H9 (cell line): ENCODE data around the gene GEMIN4. TPM values are rescaled to one million over a fixed set of nuclear protein-coding genes. Genes with fewer than 3 reads are reported as not detected.

ENCODE experiments used
- DNase-seq: peaks from one replicate; pipeline ENCODE4 v3.0.0-alpha.2; 2017
- H2AFZ ChIP-seq: one replicate; pipeline ENCODE4 v1.6.1; 2013; ENCODE audit warnings: mild to moderate bottlenecking, low read length, control low read depth, moderate library complexity
- H2AK5ac ChIP-seq: 2 replicates; pipeline ENCODE4 v1.6.1; 2013; ENCODE audit warnings: low read length, control low read depth, mixed read lengths; ENCODE audit not compliant: insufficient read length
- H2BK120ac ChIP-seq: one replicate; pipeline ENCODE4 v1.6.1; 2013; ENCODE audit warnings: low read depth, mild to moderate bottlenecking, low read length, control low read depth, inconsistent platforms; ENCODE audit not compliant: poor library complexity, severe bottlenecking
- H2BK12ac ChIP-seq: 2 replicates; pipeline ENCODE4 v1.6.1; 2013; ENCODE audit warnings: low read length, control low read depth, mixed read lengths, low read depth; ENCODE audit not compliant: insufficient read length
- H2BK15ac ChIP-seq: 2 replicates; pipeline ENCODE4 v1.6.1; 2013; ENCODE audit warnings: low read depth, low read length, control low read depth
- H2BK20ac ChIP-seq: one replicate; pipeline ENCODE4 v1.6.1; 2013; ENCODE audit warnings: low read depth, mild to moderate bottlenecking, low read length, control low read depth, inconsistent platforms; ENCODE audit not compliant: poor library complexity, severe bottlenecking
- H2BK5ac ChIP-seq: 2 replicates; pipeline ENCODE4 v1.6.1; 2013; ENCODE audit warnings: low read length, control low read depth, mixed read lengths; ENCODE audit not compliant: insufficient read length
- H3K14ac ChIP-seq: 2 replicates; pipeline ENCODE4 v1.6.1; 2013; ENCODE audit warnings: low read length, control low read depth; ENCODE audit not compliant: insufficient read depth
- H3K18ac ChIP-seq: 2 replicates; pipeline ENCODE4 v1.6.1; 2013; ENCODE audit warnings: low read depth, mild to moderate bottlenecking, mixed read lengths, low read length, control low read depth; ENCODE audit not compliant: insufficient read length
- H3K23ac ChIP-seq: 2 replicates; pipeline ENCODE4 v1.6.1; 2013; ENCODE audit warnings: low read length, control low read depth, mixed read lengths, low read depth; ENCODE audit not compliant: insufficient read length
- H3K23me2 ChIP-seq: 2 replicates; pipeline ENCODE4 v1.6.1; 2013; ENCODE audit warnings: low read depth, mild to moderate bottlenecking, mixed read lengths, low read length, control low read depth; ENCODE audit not compliant: insufficient read length, poor library complexity, severe bottlenecking
- H3K27ac ChIP-seq: 2 replicates; pipeline ENCODE4 v1.5.1; 2013; ENCODE audit warnings: low read length, control low read depth, mixed read lengths, low read depth; ENCODE audit not compliant: insufficient read length
- H3K27me3 ChIP-seq: 2 replicates; pipeline ENCODE4 v1.6.1; 2013; ENCODE audit warnings: low read length, control low read depth, inconsistent platforms; ENCODE audit not compliant: insufficient read depth
- H3K4ac ChIP-seq: 2 replicates; pipeline ENCODE4 v1.6.1; 2013; ENCODE audit warnings: low read depth, mild to moderate bottlenecking, control low read depth, inconsistent platforms, low read length, moderate library complexity
- H3K4me1 ChIP-seq: 2 replicates; pipeline ENCODE4 v1.6.1; 2013; ENCODE audit warnings: low read length, control low read depth, inconsistent platforms; ENCODE audit not compliant: insufficient read depth
- H3K4me2 ChIP-seq: 2 replicates; pipeline ENCODE4 v1.6.1; 2013; ENCODE audit warnings: low read length, control low read depth, mixed read lengths; ENCODE audit not compliant: insufficient read length, insufficient read depth
- H3K56ac ChIP-seq: 2 replicates; pipeline ENCODE4 v1.6.1; 2013; ENCODE audit warnings: low read depth, mild to moderate bottlenecking, mixed read lengths, low read length, control low read depth; ENCODE audit not compliant: insufficient read length
- H3K79me1 ChIP-seq: 2 replicates; pipeline ENCODE4 v1.6.1; 2013; ENCODE audit warnings: low read depth, mild to moderate bottlenecking, moderate library complexity, low read length, control low read depth, inconsistent platforms; ENCODE audit not compliant: insufficient read depth, poor library complexity, severe bottlenecking
- H3K79me2 ChIP-seq: 2 replicates; pipeline ENCODE4 v1.6.1; 2013; ENCODE audit warnings: low read length, control low read depth, inconsistent platforms; ENCODE audit not compliant: insufficient read depth
- H3K9ac ChIP-seq: 2 replicates; pipeline ENCODE4 v1.6.1; 2013; ENCODE audit warnings: low read length, control low read depth, mixed read lengths; ENCODE audit not compliant: insufficient read length; ENCODE audit errors: extremely low read depth
- H3K9me3 ChIP-seq: one replicate; pipeline ENCODE4 v1.6.1; 2013; ENCODE audit warnings: low read depth, low read length, inconsistent platforms; ENCODE audit not compliant: control insufficient read depth
- H3T11ph ChIP-seq: one replicate; pipeline ENCODE4 v1.6.1; 2013; ENCODE audit warnings: mild to moderate bottlenecking, low read length, control low read depth, inconsistent platforms
- H4K20me1 ChIP-seq: one replicate; pipeline ENCODE4 v1.6.1; 2013; ENCODE audit not compliant: control insufficient read depth, insufficient read length, insufficient read depth
- H4K5ac ChIP-seq: 2 replicates; pipeline ENCODE4 v1.6.1; 2013; ENCODE audit warnings: low read depth, mild to moderate bottlenecking, mixed read lengths, low read length, control low read depth; ENCODE audit not compliant: insufficient read length
- H4K8ac ChIP-seq: replicated peaks from 2 replicates; pipeline ENCODE4 v1.6.1; 2013; ENCODE audit warnings: low read length, control low read depth, mixed read lengths, low read depth; ENCODE audit not compliant: insufficient read length
- H4K91ac ChIP-seq: 2 replicates; pipeline ENCODE4 v1.6.1; 2013; ENCODE audit warnings: low read depth, mild to moderate bottlenecking, moderate library complexity, mixed read lengths, low read length, control low read depth; ENCODE audit not compliant: insufficient read length
- H3K27ac Mint-ChIP-seq, 3 experiments: 2 replicates in 2 of 3; 3 replicates in 1 of 3; pipeline ENCODE4 v1.8.0; 2020 to 2021; ENCODE audit warnings: mixed read lengths in 3 of 3, mild to moderate bottlenecking in 1 of 3, moderate library complexity in 1 of 3
- H3K27me3 Mint-ChIP-seq: 2 replicates; pipeline ENCODE4 v1.8.0; 2021; ENCODE audit warnings: low read depth, mild to moderate bottlenecking, moderate library complexity, mixed read lengths
- H3K36me3 Mint-ChIP-seq, 3 experiments: 2 replicates in 2 of 3; 3 replicates in 1 of 3; pipeline ENCODE4 v1.8.0; 2020 to 2021; ENCODE audit warnings: low read depth in 3 of 3, mixed read lengths in 3 of 3; ENCODE audit not compliant: insufficient read depth in 1 of 3
- H3K4me1 Mint-ChIP-seq, 2 experiments: 2 replicates each; pipeline ENCODE4 v1.8.0; 2020; ENCODE audit warnings: mixed read lengths in 2 of 2
- H3K4me3 Mint-ChIP-seq, 2 experiments: 2 replicates in 1 of 2; 3 replicates in 1 of 2; pipeline ENCODE4 v1.8.0; 2020 to 2021; ENCODE audit warnings: mild to moderate bottlenecking in 2 of 2, mixed read lengths in 2 of 2, moderate library complexity in 1 of 2
- H3K9me3 Mint-ChIP-seq, 2 experiments: 2 replicates in 1 of 2; 3 replicates in 1 of 2; pipeline ENCODE4 v1.8.0; 2020; ENCODE audit warnings: mild to moderate bottlenecking in 2 of 2, mixed read lengths in 2 of 2, moderate library complexity in 1 of 2
- CTCF ChIP-seq: fragments of 200-600 bp; sonication (generic); conservative IDR thresholded peaks from 3 replicates; pipeline ENCODE4 v1.8.0; 2021; ENCODE audit warnings: antibody characterized with exemption, mild to moderate bottlenecking
- WGBS: extraction: QIAGEN DNeasy Blood & Tissue Kit; methylation state at CpG from one replicate; pipeline ENCODE4 v1.1.7; 2013; ENCODE audit warnings: missing lambda C conversion rate, low lambda C conversion rate, mixed read lengths; ENCODE audit not compliant: insufficient read length; ENCODE audit errors: extremely low coverage; 5-methylcytosine and 5-hydroxymethylcytosine counted together
- total RNA-seq: library from RNA; stranded (reverse); gene quantifications from 2 replicates; pipeline ENCODE4 v1.2.1, GENCODE V29; 2021

GEMIN4 gene
- total RNA-seq, 1 experiment from 2014 or later = 56.8 TPM

- H3K9ac ChIP-seq = no peak overlapping the region
- no CpG with 5 or more reads among the region's 1 CpG for WGBS
- no peak overlapping the region for H2BK15ac ChIP-seq
- no peaks in the 10 kb centered on the region for H3K79me2 ChIP-seq
- H2BK12ac ChIP-seq = no peak overlapping the region
- no peak overlapping the region for H2BK5ac ChIP-seq
- no peaks in the 10 kb centered on the region for H4K20me1 ChIP-seq
- no peak overlapping the region for H2AK5ac ChIP-seq
- H2AFZ ChIP-seq = no peak overlapping the region
- H3K27ac ChIP-seq = no peak overlapping the region
- no peak for TF ChIP-seq CTCF
- H3K4me1 Mint-ChIP-seq = no peaks in the 10 kb centered on the region
- no peak overlapping the region for H3K27ac Mint-ChIP-seq
- H3K27me3 ChIP-seq = no peaks in the 10 kb centered on the region
- H2BK120ac ChIP-seq = no peak overlapping the region
- H3K4me1 ChIP-seq = no peaks in the 10 kb centered on the region
- no peak overlapping the region for H2BK20ac ChIP-seq
- peaks cover 10 to 31% (median 26%) of the 10 kb centered on the region in 3 experiments; a peak in 6 of 7 replicates for H3K36me3 Mint-ChIP-seq
- H3K56ac ChIP-seq = no peak overlapping the region
- H3K23ac ChIP-seq = no peak overlapping the region
- no peak overlapping the region for H3K4me3 Mint-ChIP-seq
- H3K4me2 ChIP-seq = no peak overlapping the region
- no peak overlapping the region for H4K91ac ChIP-seq
- H3K79me1 ChIP-seq = no peaks in the 10 kb centered on the region
- H3K9me3 ChIP-seq = no peaks in the 10 kb centered on the region
- no peak overlapping the region for H4K5ac ChIP-seq
- H3K4ac ChIP-seq = no peak overlapping the region
- no peak overlapping the region for H4K8ac ChIP-seq
- H3T11ph ChIP-seq = no peak overlapping the region
- DNase-seq = no peak
- no peaks in the 10 kb centered on the region for H3K23me2 ChIP-seq
- no peak overlapping the region for H3K14ac ChIP-seq
- no peaks in the 10 kb centered on the region for H3K27me3 Mint-ChIP-seq
- no peaks in the 10 kb centered on the region for H3K9me3 Mint-ChIP-seq
- H3K18ac ChIP-seq = no peak overlapping the region
These were observed 47.1 kb downstream of the GEMIN4 start for GRCh38 chr17:705011-705410.
